Immature natural killer cell (primary cell): Measurements from ENCODE around the gene SHC2. TPM values are rescaled to one million over a fixed set of nuclear protein-coding genes. Genes with fewer than 3 reads are reported as not detected.

Source experiments
- DNase-seq, 3 donors: peaks; one replicate each; pipeline ENCODE4 v3.0.0; 2022; ENCODE audit warnings: mixed read lengths in 1 of 3
- H3K27ac Mint-ChIP-seq, 6 donors: one replicate each; pipeline ENCODE4 v1.8.0; 2020; ENCODE audit warnings: mixed read lengths in 6 of 6, mild to moderate bottlenecking in 5 of 6, inconsistent platforms in 4 of 6, moderate library complexity in 3 of 6
- H3K27me3 Mint-ChIP-seq, 3 donors: one replicate each; pipeline ENCODE4 v1.8.0; 2020 to 2021; ENCODE audit warnings: low read depth in 3 of 3, mild to moderate bottlenecking in 3 of 3, mixed read lengths in 3 of 3, moderate library complexity in 3 of 3, inconsistent platforms in 1 of 3
- H3K36me3 Mint-ChIP-seq, 3 donors: one replicate each; pipeline ENCODE4 v1.8.0; 2020; ENCODE audit warnings: mixed read lengths in 3 of 3, inconsistent platforms in 2 of 3, mild to moderate bottlenecking in 2 of 3
- H3K4me1 Mint-ChIP-seq, 2 donors: one replicate each; pipeline ENCODE4 v1.8.0; 2020; ENCODE audit warnings: inconsistent platforms in 2 of 2, mild to moderate bottlenecking in 2 of 2, mixed read lengths in 2 of 2, moderate library complexity in 1 of 2
- H3K4me3 Mint-ChIP-seq, 5 donors: one replicate each; pipeline ENCODE4 v1.8.0; 2020; ENCODE audit warnings: mild to moderate bottlenecking in 5 of 5, mixed read lengths in 5 of 5, inconsistent platforms in 3 of 5, moderate library complexity in 3 of 5
- H3K9me3 Mint-ChIP-seq, 6 donors: one replicate each; pipeline ENCODE4 v1.8.0; 2020; ENCODE audit warnings: mild to moderate bottlenecking in 6 of 6, mixed read lengths in 6 of 6, inconsistent platforms in 4 of 6, moderate library complexity in 3 of 6
- polyA plus RNA-seq, 3 donors: library from polyadenylated mRNA; unstranded; fragments of 300-500 nt; fragmentation: Illumina TruSeq; gene quantifications; one replicate each; pipeline ENCODE4 v1.2.3, GENCODE V29; 2021

Gene SHC2
- polyA plus RNA-seq, 3 donors from 2014 or later, result not detected

GRCh38 chr19:496112-496665 is 35.4 kb upstream of the SHC2 start, which contains the start of gene MADCAM1:
MADCAM1 (plus strand) TSS chr19:496486; CDS start chr19:496500, 14 bp downstream.
- Mint-ChIP-seq H3K4me3 (no peak within 1 kb of the TSS), H3K9me3 (peaks cover 0 to 5% (median 0%) of the 10 kb centered on the region in 6 donors), H3K27me3 (peaks cover 3 to 18% (median 12%) of the 10 kb centered on the region in 3 donors), H3K27ac (peak within 1 kb of the TSS in 1 of 6 donors; percentile 67), H3K36me3 (peaks cover 0 to 3% (median 0%) of the 10 kb centered on the region in 3 donors), H3K4me1 (peaks cover 0 to 8% of the 10 kb centered on the region in 2 donors)
- no peak for DNase-seq

- peaks cover 0 to 5% (median 0%) of the 10 kb centered on the region in 6 donors for H3K9me3 Mint-ChIP-seq
- DNase-seq, result peak; percentile 49 to 52 (median 49)
- H3K27me3 Mint-ChIP-seq, result peaks cover 3 to 18% (median 12%) of the 10 kb centered on the region in 3 donors
- H3K27ac Mint-ChIP-seq, result peak overlapping the region in 1 of 6 donors; percentile 67
- H3K4me1 Mint-ChIP-seq, result peaks cover 0 to 8% of the 10 kb centered on the region in 2 donors
- peaks cover 0 to 3% (median 0%) of the 10 kb centered on the region in 3 donors for H3K36me3 Mint-ChIP-seq
- no peak overlapping the region for H3K4me3 Mint-ChIP-seq
Measured at GRCh38 chr19:495402-496111, 34.7 kb upstream of the SHC2 start.

GRCh38 chr19:495081-495401 is 34.2 kb upstream of the SHC2 start:
- Mint-ChIP-seq H3K27ac (no peak overlapping the region), H3K4me1 (peaks cover 0 to 11% of the 10 kb centered on the region in 2 donors), H3K36me3 (peaks cover 0 to 3% (median 0%) of the 10 kb centered on the region in 3 donors), H3K4me3 (no peak overlapping the region), H3K27me3 (peaks cover 3 to 18% (median 16%) of the 10 kb centered on the region in 3 donors), H3K9me3 (peaks cover 0 to 5% (median 0%) of the 10 kb centered on the region in 6 donors)
- DNase-seq, result no peak

- Mint-ChIP-seq H3K27ac (no peak overlapping the region), H3K9me3 (peaks cover 0 to 4% (median 0%) of the 10 kb centered on the region in 6 donors), H3K27me3 (peaks cover 3 to 16% (median 11%) of the 10 kb centered on the region in 3 donors), H3K36me3 (peaks cover 0 to 3% (median 0%) of the 10 kb centered on the region in 3 donors), H3K4me3 (no peak overlapping the region), H3K4me1 (peaks cover 0 to 15% of the 10 kb centered on the region in 2 donors)
- no peak for DNase-seq
Measured at GRCh38 chr19:494171-495080, 33.6 kb upstream of the SHC2 start.

GRCh38 chr19:493391-494170 is 32.7 kb upstream of the SHC2 start:
- Mint-ChIP-seq H3K36me3 (peaks cover 0 to 3% (median 0%) of the 10 kb centered on the region in 3 donors), H3K4me3 (peak overlapping the region in 2 of 5 donors; percentile 1 to 12), H3K27ac (peak overlapping the region in 5 of 6 donors; percentile 32 to 79 (median 60)), H3K4me1 (peaks cover 0 to 12% of the 10 kb centered on the region in 2 donors), H3K9me3 (peaks cover 0 to 1% (median 0%) of the 10 kb centered on the region in 6 donors), H3K27me3 (peaks cover 0 to 13% (median 11%) of the 10 kb centered on the region in 3 donors)
- DNase-seq, result no peak

GRCh38 chr19:492091-492531 is 31.3 kb upstream of the SHC2 start:
- peak; percentile 21 to 29 (median 25) for DNase-seq
- Mint-ChIP-seq H3K9me3 (peaks cover 0 to 1% (median 0%) of the 10 kb centered on the region in 6 donors), H3K27me3 (peaks cover 0 to 14% (median 10%) of the 10 kb centered on the region in 3 donors), H3K4me1 (peaks cover 0 to 17% of the 10 kb centered on the region in 2 donors), H3K36me3 (peaks cover 0 to 3% (median 0%) of the 10 kb centered on the region in 3 donors), H3K27ac (no peak overlapping the region), H3K4me3 (no peak overlapping the region)

- Mint-ChIP-seq H3K4me3 (no peak overlapping the region), H3K27ac (no peak overlapping the region), H3K36me3 (peaks cover 0 to 3% (median 0%) of the 10 kb centered on the region in 3 donors), H3K4me1 (peaks cover 0 to 17% of the 10 kb centered on the region in 2 donors), H3K27me3 (peaks cover 0 to 14% (median 10%) of the 10 kb centered on the region in 3 donors), H3K9me3 (peaks cover 0 to 1% (median 0%) of the 10 kb centered on the region in 6 donors)
- no peak for DNase-seq
Measured at GRCh38 chr19:491146-491741, 30.4 kb upstream of the SHC2 start.

GRCh38 chr19:489418-490196 is 28.8 kb upstream of the SHC2 start:
- H3K9me3 Mint-ChIP-seq, result no peaks in the 10 kb centered on the region
- H3K36me3 Mint-ChIP-seq, result peaks cover 0 to 3% (median 0%) of the 10 kb centered on the region in 3 donors
- H3K4me1 Mint-ChIP-seq, result peaks cover 0 to 17% of the 10 kb centered on the region in 2 donors
- DNase-seq, result peak in 1 of 3 donors; percentile 20
- peak overlapping the region; percentile 57 to 78 (median 72) for H3K4me3 Mint-ChIP-seq
- peaks cover 0 to 14% (median 6%) of the 10 kb centered on the region in 3 donors for H3K27me3 Mint-ChIP-seq
- peak overlapping the region in 3 of 6 donors; percentile 16 to 77 (median 53) for H3K27ac Mint-ChIP-seq

- H3K27ac Mint-ChIP-seq, result peak overlapping the region; percentile 60 to 84 (median 73)
- peak; percentile 93 to 94 (median 94) for DNase-seq
- no peaks in the 10 kb centered on the region for H3K9me3 Mint-ChIP-seq
- H3K36me3 Mint-ChIP-seq, result peaks cover 0 to 2% (median 0%) of the 10 kb centered on the region in 3 donors
- peaks cover 0 to 17% of the 10 kb centered on the region in 2 donors for H3K4me1 Mint-ChIP-seq
- peak overlapping the region; percentile 77 to 83 (median 81) for H3K4me3 Mint-ChIP-seq
- H3K27me3 Mint-ChIP-seq, result peaks cover 0 to 14% (median 6%) of the 10 kb centered on the region in 3 donors
Measured at GRCh38 chr19:488505-489417, 27.9 kb upstream of the SHC2 start.

- peaks cover 0 to 3% (median 1%) of the 10 kb centered on the region in 6 donors for H3K9me3 Mint-ChIP-seq
- H3K4me3 Mint-ChIP-seq, result peak overlapping the region in 1 of 5 donors; percentile 38
- H3K36me3 Mint-ChIP-seq, result no peaks in the 10 kb centered on the region
- H3K27me3 Mint-ChIP-seq, result peaks cover 3 to 19% (median 12%) of the 10 kb centered on the region in 3 donors
- no peak for DNase-seq
- H3K27ac Mint-ChIP-seq, result no peak overlapping the region
- H3K4me1 Mint-ChIP-seq, result peaks cover 2 to 14% of the 10 kb centered on the region in 2 donors
Measured at GRCh38 chr19:485583-486236, 24.9 kb upstream of the SHC2 start.
